ENCODE measurements around the gene ZC3H12D.
A peak's percentile ranks its signal among the peaks of the same experiment; 100 is the strongest.

Gene ZC3H12D

DNA sequence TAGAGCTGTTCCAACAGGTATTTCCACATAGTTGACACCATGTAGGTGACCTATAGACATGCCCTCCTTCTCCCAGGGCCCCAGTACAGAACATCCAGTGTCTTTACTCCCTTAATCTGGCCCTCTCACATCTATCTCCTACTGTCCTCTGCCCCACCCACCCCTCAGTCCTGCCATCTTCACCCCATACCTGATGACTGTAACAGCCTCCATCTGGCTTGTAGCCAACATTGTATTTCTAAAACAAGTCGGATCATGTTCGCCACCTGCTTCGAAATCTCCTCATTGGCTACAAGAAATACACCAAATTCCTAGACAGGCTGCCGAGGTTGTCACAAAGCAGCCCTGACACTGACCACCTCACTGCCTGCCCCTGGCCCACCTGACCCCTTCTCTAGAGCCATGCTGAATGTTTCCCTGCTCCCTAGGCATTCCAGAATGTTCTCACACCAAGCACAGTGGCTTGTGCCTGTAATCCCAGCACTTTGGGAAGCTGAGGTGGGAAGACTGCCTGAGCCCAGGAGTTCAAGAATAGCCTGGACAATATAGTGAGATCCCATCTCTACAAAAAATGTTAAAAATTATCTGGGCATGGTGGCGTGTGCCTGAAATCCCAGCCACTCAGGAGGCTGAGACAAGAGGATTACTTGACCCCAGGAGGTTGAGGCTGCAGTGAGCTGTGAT is 6.0 kb downstream of the ZC3H12D start:
- Histone ChIP-seq H3K36me3 (ENCODE audit: insufficient read depth, low read length) (no peaks in the 10 kb centered on the region), H3K9me3 (ENCODE audit: low read depth, low read length) (no peaks in the 10 kb centered on the region), H3K9ac (ENCODE audit: insufficient read length) (no peak overlapping the region), H3K27ac (no peak overlapping the region), H3K4me3 (no peak overlapping the region)
- no peak for DNase-seq (ENCODE audit: low read depth, low spot score)
- no peak for TF ChIP-seq EZH2 (IDR thresholded peaks at IDR 0.05)
- TF ChIP-seq POLR2AphosphoS5 (IDR thresholded peaks at IDR 0.05; ENCODE audit: borderline replicate concordance, low read depth, low read length) = no peak
- no peak for TF ChIP-seq FOXP2 (optimal IDR thresholded peaks at IDR 0.05; ENCODE audit: control extremely low read depth, extremely low read length, insufficient read depth)

DNA sequence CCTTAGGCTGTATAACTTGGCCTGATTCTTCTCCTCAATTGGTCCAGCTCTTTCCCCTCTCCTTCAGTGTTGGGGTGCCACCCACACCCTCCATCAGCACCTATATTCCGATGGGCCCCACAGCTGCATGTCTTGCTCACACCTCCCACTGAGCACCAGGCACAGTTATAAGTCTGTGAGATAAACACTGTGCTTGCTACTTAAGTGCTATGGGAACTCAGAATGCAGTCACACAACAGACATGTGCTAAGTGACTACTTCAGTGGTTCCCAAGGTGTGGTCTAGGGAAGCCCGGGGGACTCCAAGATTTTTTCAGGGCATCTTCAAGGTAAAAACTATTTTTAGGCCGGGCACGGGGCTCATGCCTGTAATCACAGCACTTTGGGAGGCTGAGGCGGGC is 7.3 kb downstream of the ZC3H12D start:
- H3K4me3 ChIP-seq = no peak overlapping the region
- no peak for TF ChIP-seq FOXP2 (optimal IDR thresholded peaks at IDR 0.05; ENCODE audit: control extremely low read depth, extremely low read length, insufficient read depth)
- no peak overlapping the region for H3K9ac ChIP-seq (ENCODE audit: insufficient read length)
- DNase-seq (ENCODE audit: low read depth, low spot score) = no peak
- H3K9me3 ChIP-seq (ENCODE audit: low read depth, low read length) = no peaks in the 10 kb centered on the region
- H3K36me3 ChIP-seq (ENCODE audit: insufficient read depth, low read length) = no peaks in the 10 kb centered on the region
- H3K27ac ChIP-seq = no peak overlapping the region

DNA sequence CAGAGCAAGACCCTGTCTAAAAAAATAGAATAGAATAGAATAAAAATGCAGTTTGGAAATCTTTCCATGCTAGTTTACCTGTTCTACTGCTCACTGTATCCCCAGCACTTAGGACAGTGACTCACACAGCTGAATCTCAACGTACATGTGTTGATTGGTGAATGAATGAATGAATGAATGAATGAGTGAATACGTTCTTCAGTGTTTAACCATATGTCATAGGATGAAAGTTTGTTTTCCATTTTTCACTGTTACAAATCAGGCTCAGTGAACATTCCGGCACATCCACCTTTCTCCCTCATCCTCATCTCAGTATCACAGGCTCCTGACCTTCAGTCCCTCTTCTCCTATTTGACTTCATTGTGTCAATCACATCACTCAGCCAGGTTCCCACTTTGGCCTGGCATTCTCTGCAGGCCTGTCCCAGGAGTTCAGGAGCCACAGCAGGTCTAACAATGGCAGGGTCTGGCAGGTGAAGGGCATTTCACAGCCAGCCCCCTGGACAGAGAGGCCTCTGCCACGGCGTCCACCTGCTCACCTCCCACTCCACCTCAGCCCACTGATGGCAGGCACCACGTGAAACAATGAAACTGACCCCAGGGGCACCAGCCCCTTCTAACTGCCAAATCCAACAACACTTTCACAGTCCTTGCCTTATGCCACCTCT is 7.9 kb downstream of the ZC3H12D start:
- Histone ChIP-seq H3K4me3 (no peak overlapping the region), H3K9ac (ENCODE audit: insufficient read length) (no peak overlapping the region), H3K36me3 (ENCODE audit: insufficient read depth, low read length) (no peaks in the 10 kb centered on the region), H3K27ac (no peak overlapping the region), H3K9me3 (ENCODE audit: low read depth, low read length) (no peaks in the 10 kb centered on the region)
- DNase-seq (ENCODE audit: low read depth, low spot score) = no peak
- TF ChIP-seq FOXP2 (optimal IDR thresholded peaks at IDR 0.05; ENCODE audit: control extremely low read depth, extremely low read length, insufficient read depth) (no peak), POLR2AphosphoS5 (IDR thresholded peaks at IDR 0.05; ENCODE audit: borderline replicate concordance, low read depth, low read length) (no peak), EZH2 (IDR thresholded peaks at IDR 0.05) (no peak)

DNA sequence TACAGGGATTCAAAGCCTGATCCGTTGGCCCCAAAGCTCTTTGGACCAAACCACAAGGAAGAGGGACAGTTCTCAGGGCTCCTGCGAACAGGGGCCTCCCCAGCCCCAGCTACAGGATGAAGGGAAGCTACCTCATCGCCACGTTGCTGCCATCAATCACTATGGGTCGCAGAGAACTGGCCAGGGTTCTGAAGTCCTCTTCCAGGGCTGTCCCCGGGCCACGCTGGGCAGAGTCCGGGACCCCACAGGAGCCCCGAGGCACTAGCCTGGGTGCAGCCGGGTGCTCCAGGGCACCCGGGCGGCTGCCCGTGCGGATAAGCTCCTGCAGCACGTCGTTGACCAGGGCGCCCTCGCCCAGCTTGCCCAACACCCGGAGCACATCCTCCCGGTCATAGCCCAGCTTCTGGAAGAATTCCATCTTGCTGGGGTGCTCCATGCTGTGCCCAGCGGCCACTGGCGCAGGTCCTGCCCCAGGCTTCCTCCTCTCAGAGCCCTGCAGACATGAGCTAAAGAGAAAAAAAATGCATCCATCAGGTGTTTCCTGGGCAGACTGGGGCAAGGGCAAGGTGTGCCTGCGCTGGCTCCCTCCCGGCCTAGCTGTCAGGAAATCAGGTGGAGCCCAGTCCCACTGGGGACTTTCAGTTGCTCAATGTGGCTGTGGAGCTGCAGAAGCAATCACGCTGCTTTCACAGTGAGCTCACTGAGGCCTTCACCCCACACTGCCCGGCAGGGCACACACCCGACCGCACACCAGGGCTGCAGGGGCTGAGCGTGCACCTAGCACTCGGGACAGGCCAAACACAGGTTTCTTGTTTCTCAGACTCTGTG is 10.5 kb downstream of the ZC3H12D start:
- Histone ChIP-seq H3K4me3 (no peak overlapping the region), H3K9me3 (ENCODE audit: low read depth, low read length) (no peaks in the 10 kb centered on the region), H3K27ac (no peak overlapping the region), H3K9ac (ENCODE audit: insufficient read length) (no peak overlapping the region), H3K36me3 (ENCODE audit: insufficient read depth, low read length) (no peaks in the 10 kb centered on the region)
- DNase-seq (ENCODE audit: low read depth, low spot score) = no peak
- no peak for TF ChIP-seq POLR2AphosphoS5 (IDR thresholded peaks at IDR 0.05; ENCODE audit: borderline replicate concordance, low read depth, low read length)
- no peak for TF ChIP-seq EZH2 (IDR thresholded peaks at IDR 0.05)
- no peak for TF ChIP-seq FOXP2 (optimal IDR thresholded peaks at IDR 0.05; ENCODE audit: control extremely low read depth, extremely low read length, insufficient read depth)

DNA sequence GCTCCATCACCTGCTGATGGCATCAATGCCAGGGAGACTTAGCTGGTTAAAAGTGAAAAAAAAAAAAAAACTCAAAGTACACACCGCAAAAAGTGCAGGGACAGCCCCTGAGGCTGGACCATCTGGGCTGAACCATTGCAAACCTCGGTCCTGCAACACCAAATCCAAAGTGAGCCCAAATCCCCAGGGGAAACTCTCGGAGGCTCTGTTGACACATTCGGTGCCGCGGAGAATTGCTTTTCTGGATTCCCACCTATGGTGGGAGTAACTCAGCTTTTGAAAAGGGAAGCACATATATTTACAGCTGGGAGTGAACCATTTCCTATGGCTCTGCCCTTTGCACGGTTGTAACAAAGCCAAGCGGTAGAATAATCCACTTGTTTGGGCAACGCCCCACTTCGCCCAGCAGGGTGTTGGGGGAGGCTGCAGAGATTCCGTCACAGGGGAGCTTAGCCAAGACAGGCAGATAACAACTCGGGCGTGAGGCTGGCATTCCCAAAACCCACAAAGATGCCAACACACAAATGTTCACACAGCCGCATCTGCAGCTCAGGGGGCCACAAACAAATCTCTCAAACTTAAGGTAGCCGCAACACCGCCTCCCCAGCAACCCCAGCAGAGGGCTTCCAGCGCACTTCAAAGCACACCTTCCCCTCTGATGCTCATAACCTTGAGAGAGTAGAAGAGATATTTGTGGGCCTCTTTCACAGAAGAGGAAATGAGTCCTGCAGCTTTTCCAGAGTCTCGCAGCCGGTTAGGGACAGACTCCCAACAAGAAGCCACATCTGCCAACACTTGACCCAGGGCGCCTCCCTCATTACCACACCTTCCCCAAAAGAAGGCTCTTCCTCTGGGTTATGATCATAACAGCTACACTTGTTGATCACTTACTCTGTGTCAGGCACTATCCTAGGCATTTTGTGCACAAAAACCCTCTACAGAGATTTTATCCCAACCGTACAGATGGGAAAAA is 11.4 kb downstream of the ZC3H12D start:
- no peak overlapping the region for H3K9ac ChIP-seq (ENCODE audit: insufficient read length)
- no peaks in the 10 kb centered on the region for H3K36me3 ChIP-seq (ENCODE audit: insufficient read depth, low read length)
- no peak for TF ChIP-seq POLR2AphosphoS5 (IDR thresholded peaks at IDR 0.05; ENCODE audit: borderline replicate concordance, low read depth, low read length)
- H3K9me3 ChIP-seq (ENCODE audit: low read depth, low read length) = no peaks in the 10 kb centered on the region
- no peak for DNase-seq (ENCODE audit: low read depth, low spot score)
- H3K4me3 ChIP-seq = peak overlapping the region; percentile 60
- H3K27ac ChIP-seq = no peak overlapping the region

DNA sequence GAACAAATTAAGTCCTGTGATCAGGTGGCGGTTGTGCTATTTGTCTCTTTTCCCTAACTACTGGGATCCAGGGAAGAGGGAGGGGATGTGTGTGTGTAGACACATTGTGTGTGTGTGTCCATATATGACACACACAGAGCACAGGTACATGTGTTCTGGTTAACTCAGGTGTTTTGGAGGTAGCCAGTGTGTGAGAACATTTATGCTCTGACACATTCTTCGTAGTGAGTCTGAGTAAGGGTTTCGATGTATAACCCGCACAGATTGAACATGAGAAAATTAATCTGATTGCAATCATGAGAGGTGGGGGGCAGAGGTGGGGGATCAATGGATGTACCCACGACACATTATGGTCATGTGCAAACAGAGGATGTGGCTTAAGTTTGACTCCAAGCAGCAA is 12.6 kb downstream of the ZC3H12D start:
- Histone ChIP-seq H3K4me3 (no peak overlapping the region), H3K36me3 (ENCODE audit: insufficient read depth, low read length) (no peaks in the 10 kb centered on the region), H3K27ac (no peak overlapping the region), H3K9ac (ENCODE audit: insufficient read length) (no peak overlapping the region), H3K9me3 (ENCODE audit: low read depth, low read length) (no peaks in the 10 kb centered on the region)
- DNase-seq (ENCODE audit: low read depth, low spot score) = no peak
- no peak for TF ChIP-seq POLR2AphosphoS5 (IDR thresholded peaks at IDR 0.05; ENCODE audit: borderline replicate concordance, low read depth, low read length)
- TF ChIP-seq EZH2 (IDR thresholded peaks at IDR 0.05) = no peak
- TF ChIP-seq FOXP2 (optimal IDR thresholded peaks at IDR 0.05; ENCODE audit: control extremely low read depth, extremely low read length, insufficient read depth) = no peak

DNA sequence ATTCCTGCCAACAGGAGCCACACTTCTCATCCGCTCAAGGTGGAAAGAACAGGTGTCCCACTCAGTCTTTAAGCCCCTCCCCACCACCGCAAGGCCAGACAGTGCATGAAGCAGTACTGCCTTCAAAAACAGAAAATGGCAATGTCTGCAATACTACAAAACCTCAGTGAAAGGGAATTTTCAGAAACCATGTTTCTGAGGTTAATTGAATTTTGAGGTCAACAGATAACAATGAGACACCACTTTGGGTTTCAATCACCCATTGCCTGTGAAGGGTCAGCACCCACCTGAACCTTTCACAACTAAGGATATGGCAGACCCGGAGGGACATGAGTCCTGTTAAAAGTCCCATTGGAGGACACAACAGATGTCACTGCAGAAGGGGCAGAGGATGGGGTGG is 13.0 kb downstream of the ZC3H12D start:
- H3K4me3 ChIP-seq = no peak overlapping the region
- no peaks in the 10 kb centered on the region for H3K36me3 ChIP-seq (ENCODE audit: insufficient read depth, low read length)
- no peak overlapping the region for H3K9ac ChIP-seq (ENCODE audit: insufficient read length)
- no peak overlapping the region for H3K27ac ChIP-seq
- TF ChIP-seq FOXP2 (optimal IDR thresholded peaks at IDR 0.05; ENCODE audit: control extremely low read depth, extremely low read length, insufficient read depth) = no peak
- TF ChIP-seq EZH2 (IDR thresholded peaks at IDR 0.05) = no peak
- TF ChIP-seq POLR2AphosphoS5 (IDR thresholded peaks at IDR 0.05; ENCODE audit: borderline replicate concordance, low read depth, low read length) = no peak
- DNase-seq (ENCODE audit: low read depth, low spot score) = no peak
- H3K9me3 ChIP-seq (ENCODE audit: low read depth, low read length) = no peaks in the 10 kb centered on the region

DNA sequence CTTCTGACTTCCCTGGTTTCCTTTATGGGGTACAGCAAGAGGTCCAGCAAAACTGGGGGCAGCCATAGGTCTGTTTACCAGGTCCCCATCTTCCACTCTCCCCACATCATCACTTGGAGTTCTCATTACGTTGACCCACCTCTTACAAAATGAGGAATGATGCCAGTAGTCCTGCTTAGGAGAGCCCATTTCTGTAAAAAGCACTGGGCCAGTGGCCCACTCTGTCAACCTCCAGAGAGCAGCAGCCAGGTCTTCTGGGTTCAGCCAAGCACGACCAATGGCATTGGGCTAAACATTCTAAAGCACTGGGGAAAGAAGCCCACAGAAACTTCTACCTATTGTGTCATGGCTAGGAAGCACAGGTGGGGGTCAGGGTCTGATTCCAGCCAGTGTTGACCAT is 13.9 kb downstream of the ZC3H12D start:
- Histone ChIP-seq H3K4me3 (no peak overlapping the region), H3K27ac (no peak overlapping the region)
- TF ChIP-seq FOXP2 (optimal IDR thresholded peaks at IDR 0.05; ENCODE audit: control extremely low read depth, extremely low read length, insufficient read depth) = no peak
- TF ChIP-seq POLR2AphosphoS5 (IDR thresholded peaks at IDR 0.05; ENCODE audit: borderline replicate concordance, low read depth, low read length) = no peak
- TF ChIP-seq EZH2 (IDR thresholded peaks at IDR 0.05) = no peak

More for the DNA sequence above, 13.9 kb downstream of the ZC3H12D start:
- DNase-seq (ENCODE audit: low read depth, low spot score) = no peak
- no peaks in the 10 kb centered on the region for H3K36me3 ChIP-seq (ENCODE audit: insufficient read depth, low read length)
- H3K9me3 ChIP-seq (ENCODE audit: low read depth, low read length) = no peaks in the 10 kb centered on the region
- no peak overlapping the region for H3K9ac ChIP-seq (ENCODE audit: insufficient read length)
